CD4-positive, alpha-beta memory T cell (primary cell): ENCODE results near the gene GRIN1. TPM values are rescaled to one million over a fixed set of nuclear protein-coding genes. Genes with fewer than 3 reads are reported as not detected.

Experiments
- CTCF ChIA-PET: fragments of 350-600 bp; sonication (Branson Sonifier 250); formaldehyde crosslinking; loops from one replicate; lab custom pipeline; 2021; ENCODE audit warnings: inconsistent platforms; ENCODE audit not compliant: partially characterized antibody; lab: Charles Lee
- POLR2A ChIA-PET: fragments of 350-600 bp; sonication (Branson Sonifier 250); formaldehyde crosslinking; loops from one replicate; lab custom pipeline; 2021; ENCODE audit not compliant: partially characterized antibody; lab: Charles Lee
- DNase-seq, 5 donors: peaks; one replicate each; pipeline versions ENCODE4 v3.0.0 to v3.0.0-alpha.2; 2020 to 2022; ENCODE audit warnings: mixed read lengths in 1 of 5
- H3K27ac ChIP-seq: one replicate; pipeline ENCODE4 v1.7.0; 2013; ENCODE audit warnings: low read depth, low read length
- H3K27me3 ChIP-seq: 2 replicates; pipeline ENCODE4 v1.7.0; 2013; ENCODE audit warnings: mild to moderate bottlenecking, low read length, moderate library complexity; ENCODE audit not compliant: insufficient read depth
- H3K36me3 ChIP-seq: 2 replicates; pipeline ENCODE4 v1.7.0; 2013; ENCODE audit warnings: mild to moderate bottlenecking, low read length, moderate library complexity; ENCODE audit not compliant: insufficient read depth
- H3K4me1 ChIP-seq: 2 replicates; pipeline ENCODE4 v1.7.0; 2013; ENCODE audit warnings: mild to moderate bottlenecking, low read length, moderate library complexity; ENCODE audit not compliant: insufficient read depth
- H3K4me3 ChIP-seq, 2 donors: one replicate each; pipeline ENCODE4 v1.7.0; 2013; ENCODE audit warnings: low read length in 2 of 2, mild to moderate bottlenecking in 1 of 2
- H3K9me3 ChIP-seq, 2 donors: one replicate each; pipeline ENCODE4 v1.7.0; 2013; ENCODE audit warnings: low read length in 2 of 2, control low read depth in 1 of 2; ENCODE audit not compliant: control insufficient read depth in 1 of 2
- H3K27ac Mint-ChIP-seq, 7 donors: one replicate each; pipeline ENCODE4 v1.8.0; 2020 to 2021; ENCODE audit warnings: mixed read lengths in 7 of 7, mild to moderate bottlenecking in 6 of 7, inconsistent platforms in 3 of 7, moderate library complexity in 3 of 7
- H3K27me3 Mint-ChIP-seq, 2 donors: one replicate each; pipeline ENCODE4 v1.8.0; 2020 to 2021; ENCODE audit warnings: mixed read lengths in 2 of 2
- H3K36me3 Mint-ChIP-seq, 2 donors: one replicate each; pipeline ENCODE4 v1.8.0; 2020 to 2021; ENCODE audit warnings: mixed read lengths in 2 of 2, inconsistent platforms in 1 of 2, mild to moderate bottlenecking in 1 of 2
- H3K4me1 Mint-ChIP-seq, 4 donors: one replicate each; pipeline ENCODE4 v1.8.0; 2020 to 2021; ENCODE audit warnings: mixed read lengths in 4 of 4, mild to moderate bottlenecking in 1 of 4
- H3K4me3 Mint-ChIP-seq, 8 donors: one replicate each; pipeline ENCODE4 v1.8.0; 2020 to 2021; ENCODE audit warnings: mixed read lengths in 8 of 8, mild to moderate bottlenecking in 7 of 8, moderate library complexity in 6 of 8, inconsistent platforms in 3 of 8
- H3K9me3 Mint-ChIP-seq, 8 donors: one replicate each; pipeline ENCODE4 v1.8.0; 2020 to 2021; ENCODE audit warnings: mixed read lengths in 8 of 8, mild to moderate bottlenecking in 5 of 8, inconsistent platforms in 3 of 8, moderate library complexity in 1 of 8
- intact Hi-C: fragments of 100-400 bp; cut with micrococcal nuclease; formaldehyde crosslinking; loops from one replicate; pipeline ENCODE4 v1.15.1; 2023
- polyA plus RNA-seq, 2 donors: library from polyadenylated mRNA; unstranded; fragments of 300-500 nt; fragmentation: Illumina TruSeq; gene quantifications; one replicate each; pipeline ENCODE4 v1.2.3, GENCODE V29; 2021
- total RNA-seq, 2 experiments: library from RNA; stranded (reverse); gene quantifications; one replicate each; pipeline ENCODE4 v1.2.3, GENCODE V29; 2021

The GRIN1 gene
- total and polyA plus RNA-seq, 4 experiments from 2014 or later, result not detected

DNA sequence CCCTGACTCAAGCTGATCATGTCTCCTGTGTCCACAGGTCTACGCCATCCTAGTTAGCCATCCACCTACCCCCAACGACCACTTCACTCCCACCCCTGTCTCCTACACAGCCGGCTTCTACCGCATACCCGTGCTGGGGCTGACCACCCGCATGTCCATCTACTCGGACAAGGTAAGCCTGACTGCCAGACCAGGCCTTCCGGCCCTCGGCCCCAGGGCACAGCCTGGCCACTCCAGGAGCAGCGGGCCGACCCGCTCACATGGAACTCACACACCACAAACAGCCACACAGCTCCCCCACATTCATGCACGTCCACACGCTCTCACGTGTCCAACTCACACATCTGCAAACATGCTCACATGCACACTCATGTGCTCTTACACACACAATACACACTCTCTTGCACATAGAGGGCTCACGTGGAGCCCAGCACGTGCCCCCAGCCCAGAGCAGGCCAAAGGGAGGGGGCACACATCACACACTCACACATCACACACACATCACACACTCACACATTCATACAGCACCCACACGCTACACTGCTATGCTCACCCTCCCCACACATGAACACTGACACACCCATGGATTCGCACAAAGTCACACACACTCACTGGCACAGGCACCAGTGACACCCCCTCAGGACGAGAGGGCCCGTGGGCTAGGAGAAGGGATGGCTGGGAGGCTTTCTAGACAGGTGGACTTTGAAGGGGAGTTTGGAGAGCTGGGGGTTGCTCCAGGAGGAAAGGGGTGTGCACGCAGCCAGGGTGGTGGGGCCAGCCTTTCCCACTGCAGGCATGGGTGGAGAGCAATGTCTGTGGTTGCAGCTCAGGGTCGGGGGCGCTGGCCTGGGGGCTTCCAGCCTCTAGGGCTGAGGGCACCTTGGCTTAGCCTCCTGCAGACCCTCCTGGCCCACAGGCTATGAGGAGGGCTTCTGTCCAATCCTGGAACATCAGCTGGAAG is 3.3 kb downstream of the GRIN1 start:
- peaks cover 38 to 39% of the 10 kb centered on the region in 2 donors for H3K27me3 Mint-ChIP-seq
- no peak overlapping the region for H3K27ac ChIP-seq
- ChIA-PET CTCF (no interaction called here), POLR2A (no interaction called here)
- DNase-seq, result no peak
- no peaks in the 10 kb centered on the region for H3K36me3 Mint-ChIP-seq
- H3K4me3 ChIP-seq, result no peak overlapping the region
- no peaks in the 10 kb centered on the region for H3K4me1 ChIP-seq
- H3K9me3 ChIP-seq, result no peaks in the 10 kb centered on the region
- H3K27me3 ChIP-seq, result peaks cover 34% of the 10 kb centered on the region
- no peak overlapping the region for H3K4me3 Mint-ChIP-seq
- intact Hi-C loops, result no loop called here
- no peaks in the 10 kb centered on the region for H3K36me3 ChIP-seq
- peak overlapping the region in 1 of 7 donors; percentile 79 for H3K27ac Mint-ChIP-seq
- H3K4me1 Mint-ChIP-seq, result peaks cover 0 to 8% (median 4%) of the 10 kb centered on the region in 4 donors
- H3K9me3 Mint-ChIP-seq, result peaks cover 0 to 5% (median 0%) of the 10 kb centered on the region in 8 donors

DNA sequence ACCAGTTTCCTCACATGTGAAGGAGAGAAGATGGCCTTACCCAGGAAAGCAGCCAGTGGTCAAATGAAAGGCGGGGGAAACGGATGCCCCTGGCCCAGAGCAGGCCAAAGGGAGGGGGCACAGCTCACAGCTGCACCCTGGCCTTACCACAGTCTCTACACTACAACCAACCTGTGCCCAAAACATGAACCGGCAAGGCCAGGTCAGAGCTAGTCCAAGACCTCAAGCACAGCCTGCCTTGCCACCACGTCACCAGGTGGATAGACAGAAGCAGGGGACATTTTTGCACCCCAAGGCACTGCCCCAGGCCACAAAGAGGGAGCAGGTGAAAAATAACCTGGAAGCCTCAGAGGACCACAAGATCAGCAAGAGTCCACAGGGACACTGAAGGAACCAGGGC is 4.5 kb downstream of the GRIN1 start:
- intact Hi-C loops, result no loop called here
- CTCF ChIA-PET, result no interaction called here

DNA sequence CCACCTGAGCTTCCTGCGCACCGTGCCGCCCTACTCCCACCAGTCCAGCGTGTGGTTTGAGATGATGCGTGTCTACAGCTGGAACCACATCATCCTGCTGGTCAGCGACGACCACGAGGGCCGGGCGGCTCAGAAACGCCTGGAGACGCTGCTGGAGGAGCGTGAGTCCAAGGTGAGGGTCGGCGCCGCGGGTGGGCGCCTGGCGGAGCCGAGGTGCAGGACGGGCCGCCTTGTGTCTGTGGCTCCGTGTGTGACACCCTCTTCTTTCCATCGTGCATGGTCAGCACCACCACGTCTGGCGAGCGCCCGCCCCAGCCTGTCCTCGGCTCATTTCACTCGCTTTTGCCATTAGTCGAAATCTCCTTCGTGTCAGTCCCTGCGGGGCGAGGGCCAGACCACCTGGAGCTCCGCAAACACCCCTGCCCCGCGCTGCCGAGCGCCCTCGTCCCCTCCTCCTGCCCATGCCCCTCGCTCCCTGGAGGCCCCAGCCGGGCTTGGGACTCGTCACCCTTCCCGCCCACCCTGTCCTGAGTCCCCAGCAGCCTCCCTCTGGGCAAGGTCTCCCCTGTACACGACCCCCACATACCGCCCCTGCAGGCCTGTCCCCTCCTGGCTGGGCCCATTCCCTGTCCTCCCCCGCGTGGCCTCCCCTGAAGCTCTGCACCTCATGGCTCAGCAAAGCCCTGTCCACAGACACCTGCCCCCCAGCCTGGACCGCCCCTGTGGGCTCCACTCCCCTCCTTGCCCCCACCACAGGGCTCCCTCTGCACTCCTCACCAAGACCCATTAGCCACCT is 7.0 kb downstream of the GRIN1 start:
- Histone ChIP-seq H3K4me1 (no peaks in the 10 kb centered on the region), H3K36me3 (no peaks in the 10 kb centered on the region), H3K27ac (no peak overlapping the region), H3K9me3 (no peaks in the 10 kb centered on the region), H3K4me3 (no peak overlapping the region), H3K27me3 (peaks cover 4% of the 10 kb centered on the region)
- Mint-ChIP-seq H3K27ac (no peak overlapping the region), H3K36me3 (no peaks in the 10 kb centered on the region), H3K27me3 (peaks cover 17 to 18% of the 10 kb centered on the region in 2 donors), H3K9me3 (peaks cover 0 to 2% (median 0%) of the 10 kb centered on the region in 8 donors), H3K4me1 (peaks cover 0 to 5% (median under 1%) of the 10 kb centered on the region in 4 donors), H3K4me3 (no peak overlapping the region)
- ChIA-PET CTCF (no interaction called here), POLR2A (no interaction called here)
- DNase-seq, result peak in 1 of 5 donors; percentile 18
- intact Hi-C loops, result no loop called here

More for the DNA sequence above, 4.5 kb downstream of the GRIN1 start:
- DNase-seq, result no peak
- Mint-ChIP-seq H3K9me3 (peaks cover 0 to 2% (median 0%) of the 10 kb centered on the region in 8 donors), H3K27ac (no peak overlapping the region), H3K4me1 (peaks cover 0 to 9% (median 4%) of the 10 kb centered on the region in 4 donors), H3K36me3 (no peaks in the 10 kb centered on the region), H3K4me3 (no peak overlapping the region), H3K27me3 (peaks cover 30 to 31% of the 10 kb centered on the region in 2 donors)
- H3K27ac ChIP-seq, result no peak overlapping the region
- H3K36me3 ChIP-seq, result no peaks in the 10 kb centered on the region
- H3K4me1 ChIP-seq, result no peaks in the 10 kb centered on the region
- no peaks in the 10 kb centered on the region for H3K9me3 ChIP-seq
- no peak overlapping the region for H3K4me3 ChIP-seq
- POLR2A ChIA-PET, result interaction anchor here (0.7 kb wide), 1 partner anchor 12 kb away, joined by 3 read pairs; no protein-coding TSS in a partner anchor
- peaks cover 25% of the 10 kb centered on the region for H3K27me3 ChIP-seq

DNA sequence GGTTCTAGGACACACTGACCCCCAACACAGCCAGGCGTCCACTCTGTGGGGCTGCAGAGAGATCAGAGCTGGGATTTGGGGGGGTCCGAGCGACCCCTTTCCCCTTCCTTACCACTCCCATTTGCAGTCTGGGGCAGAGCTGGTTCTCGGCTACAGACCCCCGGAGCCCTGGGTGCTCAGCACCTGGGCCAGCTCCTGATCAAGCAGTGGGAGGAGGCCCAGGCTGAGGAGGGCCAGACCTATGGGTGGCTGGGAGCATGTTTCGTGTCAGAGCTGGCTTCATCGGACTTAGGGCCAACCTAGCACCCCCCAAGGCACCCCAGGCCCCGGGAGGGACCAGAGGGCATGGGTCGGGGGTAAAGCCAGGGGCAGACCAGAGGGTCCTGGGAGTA is 7.6 kb downstream of the GRIN1 start:
- Mint-ChIP-seq H3K4me3 (no peak overlapping the region), H3K27ac (no peak overlapping the region), H3K27me3 (peaks cover 15 to 16% of the 10 kb centered on the region in 2 donors), H3K36me3 (no peaks in the 10 kb centered on the region), H3K9me3 (peaks cover 0 to 2% (median 0%) of the 10 kb centered on the region in 8 donors), H3K4me1 (peaks cover 0 to 8% (median under 1%) of the 10 kb centered on the region in 4 donors)
- no peak overlapping the region for H3K27ac ChIP-seq
- no peak for DNase-seq
- intact Hi-C loops, result no loop called here
- ChIA-PET CTCF (no interaction called here), POLR2A (no interaction called here)
- H3K4me1 ChIP-seq, result no peaks in the 10 kb centered on the region
- H3K4me3 ChIP-seq, result no peak overlapping the region
- no peaks in the 10 kb centered on the region for H3K36me3 ChIP-seq
- H3K27me3 ChIP-seq, result no peaks in the 10 kb centered on the region
- no peaks in the 10 kb centered on the region for H3K9me3 ChIP-seq

DNA sequence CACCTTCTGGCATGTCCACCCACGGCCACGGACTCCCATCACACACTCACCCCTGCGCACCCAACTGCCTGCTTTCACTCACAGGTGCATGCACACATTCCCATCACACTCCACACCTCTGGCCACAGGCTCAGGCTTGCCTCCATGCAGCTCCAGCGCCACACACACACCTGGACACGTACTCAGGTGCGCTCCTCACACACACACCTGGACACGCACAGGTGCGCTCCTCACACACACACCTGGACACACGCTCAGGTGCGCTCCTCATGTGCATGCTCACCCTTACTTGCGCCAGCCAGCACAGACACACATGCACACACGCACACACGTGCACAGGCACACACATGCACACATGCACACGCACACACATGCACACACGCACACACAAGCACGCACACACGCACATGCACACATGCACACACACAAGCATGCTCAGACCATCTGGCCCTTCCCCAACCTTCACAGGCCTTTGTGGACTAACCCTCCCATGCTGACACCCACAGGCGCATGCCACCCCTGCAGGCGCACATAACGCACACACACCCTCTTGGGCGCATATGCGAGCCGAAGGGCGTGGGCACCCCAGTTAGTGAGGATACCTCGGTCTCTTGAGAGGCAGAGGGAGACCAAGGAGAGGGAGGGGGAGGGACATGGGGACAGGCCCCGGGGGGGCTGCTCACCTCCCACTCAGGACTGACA is 8.3 kb downstream of the GRIN1 start:
- no peaks in the 10 kb centered on the region for H3K9me3 ChIP-seq
- POLR2A ChIA-PET, result no interaction called here
- H3K36me3 Mint-ChIP-seq, result no peaks in the 10 kb centered on the region
- peak in 1 of 5 donors; percentile 24 for DNase-seq
- H3K27me3 ChIP-seq, result no peaks in the 10 kb centered on the region
- H3K27ac Mint-ChIP-seq, result no peak overlapping the region
- peaks cover 0 to under 1% (median 0%) of the 10 kb centered on the region in 8 donors for H3K9me3 Mint-ChIP-seq
- peaks cover 9 to 11% of the 10 kb centered on the region in 2 donors for H3K27me3 Mint-ChIP-seq
- H3K4me1 ChIP-seq, result no peaks in the 10 kb centered on the region
- intact Hi-C loops, result no loop called here
- H3K36me3 ChIP-seq, result no peaks in the 10 kb centered on the region
- no peak overlapping the region for H3K27ac ChIP-seq
- CTCF ChIA-PET, result no interaction called here
- H3K4me3 Mint-ChIP-seq, result no peak overlapping the region
- peaks cover 0 to 8% (median 0%) of the 10 kb centered on the region in 4 donors for H3K4me1 Mint-ChIP-seq
- H3K4me3 ChIP-seq, result no peak overlapping the region

DNA sequence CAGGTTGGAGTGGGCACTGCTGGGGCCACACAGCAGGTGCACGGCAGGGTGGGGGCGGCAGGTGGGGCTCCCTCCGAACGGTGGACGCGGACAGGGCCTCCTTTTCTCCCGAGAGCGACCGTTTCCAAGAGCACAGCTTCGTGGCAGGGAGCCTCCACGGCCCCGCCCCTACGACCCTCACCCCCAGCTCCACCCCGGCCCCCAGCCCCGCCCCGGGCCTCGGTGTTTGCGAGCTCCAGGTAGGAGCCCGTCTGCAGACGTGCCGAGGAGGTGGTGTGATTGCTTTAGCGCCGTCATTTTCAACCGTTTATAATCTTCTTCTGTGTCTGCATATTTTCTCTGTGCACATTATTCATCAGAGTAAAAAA is 8.8 kb downstream of the GRIN1 start:
- Histone ChIP-seq H3K9me3 (no peaks in the 10 kb centered on the region), H3K4me3 (no peak overlapping the region), H3K36me3 (no peaks in the 10 kb centered on the region), H3K27me3 (no peaks in the 10 kb centered on the region), H3K27ac (no peak overlapping the region), H3K4me1 (no peaks in the 10 kb centered on the region)
- ChIA-PET POLR2A (no interaction called here), CTCF (no interaction called here)
- Mint-ChIP-seq H3K36me3 (no peaks in the 10 kb centered on the region), H3K4me3 (no peak overlapping the region), H3K4me1 (peaks cover 0 to 8% (median 0%) of the 10 kb centered on the region in 4 donors), H3K9me3 (no peaks in the 10 kb centered on the region), H3K27me3 (peaks cover 6 to 7% of the 10 kb centered on the region in 2 donors), H3K27ac (no peak overlapping the region)
- intact Hi-C loops, result no loop called here
- DNase-seq, result peak in 1 of 5 donors; percentile 4
